ENCODE measurements around the gene CSDE1. TPM values are rescaled to one million over a fixed set of nuclear protein-coding genes. Genes with fewer than 3 reads are reported as not detected.

Gene CSDE1
- total RNA-seq, 1 donor from 2014 or later, result 538 TPM

DNA sequence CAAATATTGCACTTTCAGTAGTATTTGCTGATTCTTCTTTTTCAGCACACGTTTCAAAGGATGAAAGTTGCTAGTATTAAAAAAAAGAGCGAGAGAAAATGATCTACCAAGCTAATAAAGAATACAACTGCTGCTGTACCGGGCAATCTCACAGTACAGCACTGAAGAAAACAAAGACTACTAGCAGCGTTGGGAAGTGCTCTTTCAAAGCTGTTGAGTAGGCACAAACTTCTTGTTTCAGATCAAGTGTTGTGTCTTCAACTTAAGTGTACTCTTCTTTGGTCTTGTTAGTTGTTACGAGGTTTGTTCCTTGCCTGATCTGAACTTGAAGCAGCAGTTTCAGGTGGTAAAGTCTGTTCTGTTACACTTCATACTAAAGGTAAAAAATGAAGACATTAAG is 7.9 kb downstream of the CSDE1 start:
- TF ChIP-seq CTCF (IDR thresholded peaks at IDR 0.05; ENCODE audit: unreplicated experiment), result no peak
- Mint-ChIP-seq H3K27ac (ENCODE audit: unreplicated experiment) (no peak overlapping the region), H3K9me3 (ENCODE audit: unreplicated experiment) (no peaks in the 10 kb centered on the region), H3K27me3 (ENCODE audit: unreplicated experiment) (peaks cover 1% of the 10 kb centered on the region), H3K4me3 (ENCODE audit: unreplicated experiment) (no peak overlapping the region), H3K4me1 (ENCODE audit: unreplicated experiment) (peaks cover 25% of the 10 kb centered on the region), H3K36me3 (ENCODE audit: low read depth, unreplicated experiment) (peaks cover 14% of the 10 kb centered on the region)
- DNase-seq (ENCODE audit: low spot score), result no peak

- H3K27ac Mint-ChIP-seq (ENCODE audit: unreplicated experiment), result peak overlapping the region; percentile 14
- peaks cover 14% of the 10 kb centered on the region for H3K36me3 Mint-ChIP-seq (ENCODE audit: low read depth, unreplicated experiment)
- no peak for TF ChIP-seq CTCF (IDR thresholded peaks at IDR 0.05; ENCODE audit: unreplicated experiment)
- H3K9me3 Mint-ChIP-seq (ENCODE audit: unreplicated experiment), result no peaks in the 10 kb centered on the region
- H3K4me3 Mint-ChIP-seq (ENCODE audit: unreplicated experiment), result no peak overlapping the region
- H3K4me1 Mint-ChIP-seq (ENCODE audit: unreplicated experiment), result peaks cover 2% of the 10 kb centered on the region
- no peak for DNase-seq (ENCODE audit: low spot score)
- peaks cover 4% of the 10 kb centered on the region for H3K27me3 Mint-ChIP-seq (ENCODE audit: unreplicated experiment)
Observed at GRCh38 chr1:114746450-114747121, 11.2 kb downstream of the CSDE1 start.

DNA sequence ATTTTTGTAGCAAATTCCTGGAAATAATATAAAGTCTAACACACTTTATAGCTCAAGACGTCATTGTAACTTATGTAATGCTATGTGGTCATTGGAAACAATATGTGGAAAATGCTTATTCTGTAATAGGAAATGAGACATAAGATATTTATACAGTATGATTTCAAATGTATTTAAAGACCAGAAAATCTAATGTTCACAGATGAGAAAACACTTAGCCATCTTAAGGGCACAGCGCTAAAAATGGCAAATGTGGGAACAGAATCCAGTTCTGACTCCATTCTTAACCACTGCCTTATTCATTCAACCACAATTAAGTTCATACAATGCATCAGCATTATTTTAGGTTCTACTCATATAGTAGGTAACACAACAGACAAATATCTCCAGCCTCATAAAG is 12.5 kb downstream of the CSDE1 start:
- Mint-ChIP-seq H3K36me3 (ENCODE audit: low read depth, unreplicated experiment) (peaks cover 14% of the 10 kb centered on the region), H3K4me1 (ENCODE audit: unreplicated experiment) (no peaks in the 10 kb centered on the region)
- DNase-seq (ENCODE audit: low spot score), result no peak

GRCh38 chr1:114741963-114742746 is 15.6 kb downstream of the CSDE1 start:
- no peak overlapping the region for H3K27ac Mint-ChIP-seq (ENCODE audit: unreplicated experiment)
- no peaks in the 10 kb centered on the region for H3K4me1 Mint-ChIP-seq (ENCODE audit: unreplicated experiment)
- no peaks in the 10 kb centered on the region for H3K9me3 Mint-ChIP-seq (ENCODE audit: unreplicated experiment)
- peaks cover 9% of the 10 kb centered on the region for H3K36me3 Mint-ChIP-seq (ENCODE audit: low read depth, unreplicated experiment)
- no peak for DNase-seq (ENCODE audit: low spot score)
- H3K27me3 Mint-ChIP-seq (ENCODE audit: unreplicated experiment), result peaks cover 3% of the 10 kb centered on the region
- TF ChIP-seq CTCF (IDR thresholded peaks at IDR 0.05; ENCODE audit: unreplicated experiment), result no peak
- no peak overlapping the region for H3K4me3 Mint-ChIP-seq (ENCODE audit: unreplicated experiment)

More for the DNA sequence above, 12.5 kb downstream of the CSDE1 start:
- TF ChIP-seq CTCF (IDR thresholded peaks at IDR 0.05; ENCODE audit: unreplicated experiment), result no peak
- Mint-ChIP-seq H3K4me3 (ENCODE audit: unreplicated experiment) (no peak overlapping the region), H3K27me3 (ENCODE audit: unreplicated experiment) (peaks cover 4% of the 10 kb centered on the region), H3K27ac (ENCODE audit: unreplicated experiment) (no peak overlapping the region), H3K9me3 (ENCODE audit: unreplicated experiment) (no peaks in the 10 kb centered on the region)

- DNase-seq (ENCODE audit: low spot score), result no peak
- no peaks in the 10 kb centered on the region for H3K4me1 Mint-ChIP-seq (ENCODE audit: unreplicated experiment)
- no peak for TF ChIP-seq CTCF (IDR thresholded peaks at IDR 0.05; ENCODE audit: unreplicated experiment)
- H3K4me3 Mint-ChIP-seq (ENCODE audit: unreplicated experiment), result no peak overlapping the region
- H3K36me3 Mint-ChIP-seq (ENCODE audit: low read depth, unreplicated experiment), result peaks cover 23% of the 10 kb centered on the region
- H3K27ac Mint-ChIP-seq (ENCODE audit: unreplicated experiment), result no peak overlapping the region
- no peaks in the 10 kb centered on the region for H3K9me3 Mint-ChIP-seq (ENCODE audit: unreplicated experiment)
- H3K27me3 Mint-ChIP-seq (ENCODE audit: unreplicated experiment), result peaks cover 3% of the 10 kb centered on the region
Observed at GRCh38 chr1:114740331-114740730, 17.5 kb downstream of the CSDE1 start.
